GM19463 (cell line): ENCODE data around the gene UBP1.
"Not testable (repeated sequence)": the region's sequence is repeated elsewhere in the genome, so short reads cannot be mapped to it uniquely, and the experiment has no call there.

Experiments
- ATAC-seq: cut with Tn5 transposase; IDR thresholded peaks from one replicate; pipeline ENCODE4 v1.9.1; 2021; ENCODE audit warnings: mild to moderate bottlenecking, moderate library complexity; ENCODE audit not compliant: unreplicated experiment

Gene UBP1

GRCh38 chr3:33440328-33441224 lies at the start of gene UBP1:
TSS of gene UBP1 (minus strand) at chr3:33440405. CDS start at chr3:33439848, 557 bp downstream.
- ATAC-seq, result peak; percentile 82

GRCh38 chr3:33488683-33489082 lies 48.5 kb upstream of the UBP1 start:
- ATAC-seq, result no peak

DNA sequence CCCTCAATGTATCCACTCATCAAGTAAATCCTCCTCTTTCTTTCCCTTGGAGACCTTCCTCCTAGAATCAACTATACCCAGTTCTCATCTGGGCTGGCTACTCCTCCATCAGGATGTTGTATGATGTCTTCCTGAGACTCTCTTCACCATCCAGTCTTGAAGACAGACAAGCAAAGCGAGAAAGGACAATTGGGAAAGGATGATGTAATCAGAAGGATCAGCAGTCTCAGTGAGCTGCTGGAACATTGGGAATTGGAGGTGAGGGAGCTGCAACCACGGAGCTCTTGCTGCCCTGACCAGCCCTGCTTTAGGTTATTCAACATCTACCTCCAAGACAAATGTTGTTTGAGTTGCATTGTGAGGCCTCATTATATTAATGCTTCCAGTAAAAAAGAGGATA lies 48.0 kb upstream of the UBP1 start:
- no peak for ATAC-seq

DNA sequence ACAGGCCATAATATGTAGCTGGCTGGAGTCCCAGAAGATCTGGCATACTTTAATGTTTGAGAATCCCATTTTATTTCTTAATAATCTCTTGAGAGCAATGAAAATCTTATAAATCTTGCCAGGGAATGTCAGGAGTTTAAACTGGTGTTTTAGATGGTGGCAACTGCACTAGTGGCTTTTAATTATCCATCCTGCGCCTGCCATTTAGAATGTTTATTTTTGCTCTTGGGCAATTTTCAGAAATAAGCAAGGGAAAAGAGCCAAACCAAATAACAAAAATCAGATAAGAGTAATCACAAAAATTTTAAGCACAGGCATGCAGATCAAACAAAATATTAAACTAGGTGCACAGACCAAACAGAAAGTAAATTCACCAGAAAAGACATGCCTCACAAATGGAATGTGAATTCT lies 41.9 kb upstream of the UBP1 start:
- no peak for ATAC-seq

DNA sequence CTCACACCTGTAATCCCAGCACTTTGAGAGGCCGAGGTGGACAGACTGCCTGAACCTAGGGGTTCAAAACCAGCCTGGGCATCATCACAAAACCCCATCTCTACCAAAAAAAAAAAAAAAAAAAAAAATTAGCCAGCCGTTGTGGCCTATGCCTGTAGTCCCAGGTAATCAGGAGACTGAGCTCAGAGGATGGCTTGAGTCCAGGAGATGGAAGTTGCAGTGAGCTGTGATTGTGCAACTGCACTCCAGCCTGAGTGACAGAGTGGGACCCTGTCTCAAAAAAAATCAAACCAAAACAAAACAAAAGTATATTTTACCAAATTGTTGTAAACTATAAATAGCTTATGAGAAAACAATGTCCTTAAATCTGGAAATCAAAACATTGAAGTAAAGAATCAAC lies 34.7 kb upstream of the UBP1 start:
- no peak for ATAC-seq

- ATAC-seq, result no peak
Measured at GRCh38 chr3:33473813-33474212, 33.6 kb upstream of the UBP1 start.

GRCh38 chr3:33467786-33468185 lies 27.6 kb upstream of the UBP1 start:
- no peak for ATAC-seq

GRCh38 chr3:33461097-33461496 lies 20.9 kb upstream of the UBP1 start:
- ATAC-seq, result no peak

DNA sequence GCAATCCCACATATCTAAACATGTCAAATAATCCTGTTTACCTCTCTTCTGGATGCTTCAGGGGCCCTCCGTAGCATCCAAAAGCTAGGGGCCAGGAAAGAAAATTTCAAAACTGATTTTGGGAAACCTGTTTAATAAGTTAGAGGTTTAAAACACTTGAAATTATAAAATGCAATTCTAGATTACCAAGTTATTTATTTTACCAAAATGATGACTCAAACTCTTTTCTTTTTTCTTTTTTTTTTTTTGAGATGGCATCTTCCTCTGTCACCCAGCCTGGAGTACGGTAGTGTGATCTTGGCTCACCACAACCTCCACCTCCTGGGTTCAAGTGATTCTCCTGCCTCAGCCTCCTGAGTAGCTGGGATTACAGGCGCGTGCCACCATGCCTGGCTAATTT lies 19.4 kb upstream of the UBP1 start:
- ATAC-seq, result not testable (repeated sequence)

DNA sequence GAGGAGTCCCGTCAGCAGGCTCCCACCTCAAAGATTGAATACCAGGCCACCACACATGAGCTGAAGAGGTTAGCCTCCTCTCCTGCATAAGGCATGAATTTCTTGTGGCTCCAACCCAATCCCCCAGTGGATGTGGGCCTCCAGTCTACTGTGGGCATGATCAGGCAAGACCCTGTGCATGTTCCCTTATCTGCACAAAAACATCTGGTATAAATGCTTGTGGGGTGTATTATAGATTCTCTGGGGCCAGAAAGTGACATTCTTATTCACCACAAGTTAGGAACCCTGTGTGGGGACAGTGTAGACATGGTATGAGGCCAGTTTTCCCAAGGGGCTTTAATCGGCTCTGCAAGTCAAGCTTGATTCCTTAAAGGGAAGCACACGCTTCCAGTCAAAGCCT lies 18.2 kb upstream of the UBP1 start:
- ATAC-seq, result no peak

DNA sequence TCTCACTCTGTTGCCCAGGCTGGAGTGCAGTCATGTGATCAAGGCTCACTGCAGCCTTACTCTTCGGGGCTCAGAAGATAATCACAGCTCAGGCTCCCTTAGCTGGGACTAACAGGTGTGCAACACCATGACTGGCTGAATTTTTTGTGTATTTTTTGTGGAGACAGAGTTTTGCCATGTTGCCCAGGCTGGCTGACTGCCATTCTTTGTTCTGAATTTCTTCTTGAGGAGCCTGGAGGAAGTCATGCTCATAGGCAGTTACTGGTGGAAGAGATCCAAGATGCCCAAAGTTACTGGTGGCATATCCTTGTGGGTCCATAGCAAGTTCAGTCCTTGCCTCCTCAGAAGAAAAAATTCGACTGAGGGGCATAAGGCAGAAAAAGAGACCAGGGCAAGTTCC lies 16.6 kb upstream of the UBP1 start:
- ATAC-seq, result no peak

GRCh38 chr3:33453331-33453761 lies 13.1 kb upstream of the UBP1 start:
- ATAC-seq, result no peak

DNA sequence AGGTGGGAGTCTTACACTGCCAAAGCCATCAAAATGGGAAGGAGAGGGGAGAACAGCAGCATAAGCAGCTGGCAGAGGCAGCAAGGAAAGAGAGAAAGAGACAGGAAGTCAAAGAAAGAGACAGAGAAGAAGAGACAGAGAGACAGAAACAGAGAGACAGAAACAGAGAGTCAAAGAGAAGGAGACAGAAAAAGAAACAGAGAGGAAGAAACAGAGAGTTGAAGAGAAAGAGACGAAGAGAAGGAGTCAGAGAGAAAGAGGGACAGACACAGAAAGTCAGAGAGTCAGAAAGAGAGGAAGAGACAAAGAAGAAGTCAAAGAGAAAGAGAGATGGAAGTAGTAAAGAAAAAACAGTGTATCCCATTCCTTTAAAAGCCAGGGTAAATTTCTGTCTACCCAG lies 11.8 kb upstream of the UBP1 start:
- not testable (repeated sequence) for ATAC-seq

DNA sequence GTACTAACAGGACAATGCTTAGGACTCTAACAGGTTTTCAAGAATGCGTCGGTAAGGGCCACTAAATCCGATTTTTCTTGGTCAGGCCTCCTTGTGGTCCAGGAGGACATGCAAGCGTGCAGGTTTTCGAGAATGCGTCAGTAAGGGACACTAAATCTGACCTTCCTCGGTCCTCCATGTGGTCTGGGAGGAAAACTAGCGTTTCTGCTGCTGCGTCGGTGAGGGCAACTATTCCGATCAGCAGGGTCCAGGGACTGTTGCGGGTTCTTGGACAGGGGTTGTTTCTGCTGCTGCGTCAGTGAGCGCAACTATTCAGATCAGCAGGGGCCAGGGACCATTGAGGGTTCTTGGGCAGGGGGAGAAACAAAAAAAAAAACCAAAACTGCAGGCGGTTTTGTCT lies 7.8 kb upstream of the UBP1 start:
- no peak for ATAC-seq

DNA sequence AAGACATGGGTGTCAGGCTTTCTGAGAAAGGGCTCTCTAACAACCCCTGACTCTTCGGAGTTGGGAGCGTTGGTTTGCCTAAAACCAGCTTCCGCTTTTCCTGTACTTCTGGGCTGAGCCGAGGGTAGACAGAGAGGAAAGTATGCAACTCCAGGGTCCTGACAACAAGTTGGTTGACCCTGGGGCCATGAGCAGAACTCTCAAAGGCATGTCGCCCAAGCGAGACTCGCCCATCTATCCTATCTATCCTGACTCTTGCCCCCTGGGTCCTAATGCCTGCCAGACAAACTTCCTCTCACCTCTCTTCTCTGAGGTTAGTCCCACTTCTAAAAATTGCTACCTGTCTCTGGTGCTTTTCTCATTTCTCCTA lies 7.0 kb upstream of the UBP1 start:
- ATAC-seq, result not testable (repeated sequence)

DNA sequence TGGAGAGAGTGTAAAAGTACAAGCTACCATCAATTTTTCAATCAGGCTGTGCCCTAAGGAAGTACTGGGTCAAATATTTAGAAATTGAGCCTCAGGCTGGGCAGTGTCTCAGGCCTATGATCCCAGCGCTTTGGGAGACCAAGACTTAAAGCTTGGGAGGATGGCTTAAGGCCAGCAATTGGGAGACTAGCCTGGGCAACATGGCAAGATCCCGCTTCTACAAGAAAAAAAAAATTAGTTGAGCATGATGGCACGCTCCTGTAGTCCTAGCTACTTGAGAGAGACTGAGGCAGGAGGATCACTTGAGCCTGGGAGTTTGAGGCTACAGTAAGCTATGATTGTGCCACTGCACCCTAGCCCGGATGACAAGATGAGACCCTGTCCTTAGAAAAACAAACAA lies 2.0 kb upstream of the UBP1 start:
- no peak for ATAC-seq

DNA sequence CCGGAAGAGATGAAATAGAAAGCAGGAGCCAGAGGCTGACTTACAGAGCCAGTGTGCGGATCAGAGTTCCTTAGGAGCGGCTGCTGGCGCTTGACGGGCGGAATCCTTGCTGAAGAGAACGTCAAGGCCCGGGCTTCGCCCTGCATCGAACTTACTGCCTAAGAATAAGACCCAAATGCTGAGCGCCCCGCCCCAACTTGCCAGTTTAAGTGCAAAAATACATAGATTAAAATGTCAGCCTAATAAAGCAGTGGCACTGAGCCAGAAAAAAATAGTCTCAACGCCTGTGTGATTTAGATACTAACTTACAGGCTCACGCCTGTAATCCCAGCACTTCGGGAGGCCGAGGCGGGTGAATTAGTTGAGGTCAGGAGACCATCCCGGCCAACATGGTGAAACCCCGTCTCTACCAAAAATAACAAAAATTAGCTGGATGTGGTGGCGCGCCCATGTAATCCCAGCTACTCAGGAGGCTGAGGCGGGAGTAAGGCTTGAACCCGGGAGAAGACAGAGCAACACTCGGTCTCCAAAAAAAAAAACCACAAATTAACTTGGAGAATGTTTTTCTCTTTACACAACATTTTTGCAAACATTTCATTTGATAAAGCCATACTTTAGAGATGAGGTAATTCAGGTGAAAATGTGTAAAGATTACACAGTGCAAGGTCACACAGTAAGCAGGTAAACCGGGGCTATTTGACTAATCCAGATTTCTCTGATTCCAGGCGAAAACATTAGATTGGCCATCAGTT lies 1.2 kb upstream of the UBP1 start:
- peak; percentile 0 for ATAC-seq

- peak; percentile 9 for ATAC-seq
Measured at GRCh38 chr3:33439546-33440327, 468 bp downstream of the UBP1 start.

DNA sequence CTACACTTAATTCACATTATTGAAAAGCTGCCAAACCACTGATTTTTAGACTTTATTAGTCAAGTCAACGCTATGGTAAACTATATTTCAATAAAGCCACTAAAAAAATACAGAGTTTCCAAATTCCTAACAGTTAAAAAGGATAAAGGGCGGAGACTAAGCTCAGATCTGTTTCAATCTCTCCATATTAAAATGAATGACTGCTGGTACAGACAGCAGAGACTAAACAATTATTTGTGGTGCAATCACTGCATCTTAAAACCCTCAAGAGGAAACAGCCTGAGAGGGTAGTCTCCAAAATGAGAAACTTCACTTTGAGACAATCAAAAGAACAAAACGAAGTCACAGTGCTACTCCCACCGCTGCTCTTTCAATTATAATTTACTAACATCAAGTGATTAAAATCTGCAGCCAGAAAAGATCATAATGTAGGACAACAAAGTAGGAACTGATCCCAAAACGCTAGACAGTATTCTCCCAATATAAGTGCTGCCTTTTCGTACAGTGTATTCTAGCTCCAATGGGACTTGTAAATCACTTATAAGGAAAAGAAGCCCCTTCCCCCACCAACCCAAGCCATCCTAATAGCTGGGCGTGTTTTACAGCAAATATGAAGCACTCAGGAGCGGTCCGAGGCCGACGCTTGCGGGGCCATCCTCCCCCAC lies 1.2 kb downstream of the UBP1 start:
- no peak for ATAC-seq

DNA sequence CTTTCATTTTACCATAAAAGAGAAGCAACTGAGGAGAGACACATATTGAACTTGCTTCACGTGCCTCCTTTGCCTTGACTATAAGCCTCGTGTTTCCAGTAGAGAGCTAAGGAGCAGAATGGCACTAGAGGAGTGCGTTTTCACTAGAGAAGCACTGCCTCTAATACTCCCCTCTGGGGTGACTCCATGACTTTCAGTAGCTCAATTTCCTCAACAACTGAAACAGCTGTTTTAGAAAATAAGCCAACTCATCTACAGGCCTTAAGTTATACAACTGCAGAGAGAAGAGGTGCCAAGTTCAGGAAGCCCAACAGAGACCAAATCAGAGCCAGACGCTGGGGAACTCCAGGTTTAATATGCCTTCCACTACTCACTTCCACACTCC lies 1.9 kb downstream of the UBP1 start:
- no peak for ATAC-seq
